ENCODE results near the gene ASCC1. TPM values are rescaled to one million over a fixed set of nuclear protein-coding genes. Genes with fewer than 3 reads are reported as not detected.

Gene ASCC1
- total RNA-seq, 4 donors from 2014 or later, result 26.8 to 37.7 (median 34.9) TPM

DNA sequence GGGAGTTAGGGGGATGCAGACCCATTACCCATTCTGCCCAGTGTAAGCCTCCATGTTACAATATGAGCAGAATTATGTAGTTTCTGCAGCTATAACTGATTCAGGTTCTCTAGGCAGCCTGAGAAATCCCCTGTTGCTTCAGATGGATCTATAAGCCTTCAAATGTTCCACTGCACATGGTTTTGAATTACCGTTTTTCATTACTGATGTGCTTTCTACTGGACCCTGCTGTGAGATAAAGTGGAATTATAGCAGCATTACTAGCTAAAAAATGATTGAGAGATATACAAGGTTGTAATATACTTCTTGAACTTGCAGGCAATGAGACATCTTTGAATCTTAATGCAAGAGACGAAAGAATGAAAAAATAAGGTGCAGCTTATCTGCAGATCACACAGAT lies 38.6 kb downstream of the ASCC1 start:
- TF ChIP-seq, protein P1, sequence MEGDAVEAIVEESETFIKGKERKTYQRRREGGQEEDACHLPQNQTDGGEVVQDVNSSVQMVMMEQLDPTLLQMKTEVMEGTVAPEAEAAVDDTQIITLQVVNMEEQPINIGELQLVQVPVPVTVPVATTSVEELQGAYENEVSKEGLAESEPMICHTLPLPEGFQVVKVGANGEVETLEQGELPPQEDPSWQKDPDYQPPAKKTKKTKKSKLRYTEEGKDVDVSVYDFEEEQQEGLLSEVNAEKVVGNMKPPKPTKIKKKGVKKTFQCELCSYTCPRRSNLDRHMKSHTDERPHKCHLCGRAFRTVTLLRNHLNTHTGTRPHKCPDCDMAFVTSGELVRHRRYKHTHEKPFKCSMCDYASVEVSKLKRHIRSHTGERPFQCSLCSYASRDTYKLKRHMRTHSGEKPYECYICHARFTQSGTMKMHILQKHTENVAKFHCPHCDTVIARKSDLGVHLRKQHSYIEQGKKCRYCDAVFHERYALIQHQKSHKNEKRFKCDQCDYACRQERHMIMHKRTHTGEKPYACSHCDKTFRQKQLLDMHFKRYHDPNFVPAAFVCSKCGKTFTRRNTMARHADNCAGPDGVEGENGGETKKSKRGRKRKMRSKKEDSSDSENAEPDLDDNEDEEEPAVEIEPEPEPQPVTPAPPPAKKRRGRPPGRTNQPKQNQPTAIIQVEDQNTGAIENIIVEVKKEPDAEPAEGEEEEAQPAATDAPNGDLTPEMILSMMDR (IDR thresholded peaks at IDR 0.05; ENCODE audit: low read depth), result no peak

DNA sequence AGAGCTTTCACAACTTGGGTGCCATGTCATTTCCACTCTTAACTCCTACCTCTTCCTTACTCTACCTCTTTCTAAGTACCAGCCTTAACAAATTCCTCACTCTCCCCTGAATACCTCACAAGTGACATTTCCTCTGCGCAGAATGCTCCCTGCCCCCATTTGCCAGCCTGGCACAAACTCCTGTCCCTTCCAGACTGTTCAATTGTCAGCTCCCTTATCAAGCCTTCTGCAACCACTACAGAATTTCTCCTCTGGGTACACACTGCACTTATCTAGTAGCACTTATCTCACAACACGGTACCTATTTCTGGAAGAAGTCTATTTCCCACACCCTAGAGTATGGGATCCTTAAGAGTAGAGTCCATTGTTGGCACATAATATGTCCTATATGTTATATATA lies 39.4 kb downstream of the ASCC1 start:
- TF ChIP-seq, protein P1 (IDR thresholded peaks at IDR 0.05; ENCODE audit: low read depth), result no peak

DNA sequence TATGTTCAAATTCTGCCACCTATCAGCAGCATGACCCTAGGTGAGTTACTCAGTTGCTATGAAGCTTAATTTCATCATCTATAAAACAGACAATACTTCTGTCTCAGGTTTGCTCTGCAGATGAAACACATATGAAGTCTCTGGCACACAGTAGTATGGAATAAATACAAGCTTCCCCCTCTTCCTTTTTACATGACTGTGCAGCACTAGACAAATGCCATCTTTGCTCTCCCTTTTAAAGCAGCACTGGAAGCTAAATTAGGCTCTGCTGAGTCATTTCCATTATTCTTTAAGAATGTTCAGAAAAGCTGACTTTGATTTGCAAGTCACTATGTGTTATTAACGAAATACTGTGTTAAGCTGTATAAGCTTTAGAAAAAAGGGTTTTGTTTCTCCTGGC lies 40.9 kb downstream of the ASCC1 start:
- TF ChIP-seq, protein P1 (IDR thresholded peaks at IDR 0.05; ENCODE audit: low read depth), result no peak

DNA sequence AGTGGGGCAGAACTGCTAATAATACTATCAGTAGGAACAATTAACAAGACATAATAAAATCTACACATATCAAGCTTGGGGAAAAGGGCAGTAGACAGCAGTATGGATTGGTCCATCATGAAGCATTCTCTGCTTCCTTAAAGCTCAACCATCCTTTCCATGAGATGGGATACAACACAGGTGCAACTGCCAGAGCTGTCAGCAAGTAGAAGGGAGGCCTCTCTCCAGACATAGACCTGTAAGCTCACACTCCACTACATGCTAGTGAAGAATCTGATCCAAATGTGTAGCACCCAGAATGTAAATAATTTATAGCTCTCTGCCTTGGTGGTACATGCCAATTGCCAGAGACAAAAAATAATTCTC lies 41.8 kb downstream of the ASCC1 start:
- TF ChIP-seq, protein P1 (IDR thresholded peaks at IDR 0.05; ENCODE audit: low read depth), result no peak

DNA sequence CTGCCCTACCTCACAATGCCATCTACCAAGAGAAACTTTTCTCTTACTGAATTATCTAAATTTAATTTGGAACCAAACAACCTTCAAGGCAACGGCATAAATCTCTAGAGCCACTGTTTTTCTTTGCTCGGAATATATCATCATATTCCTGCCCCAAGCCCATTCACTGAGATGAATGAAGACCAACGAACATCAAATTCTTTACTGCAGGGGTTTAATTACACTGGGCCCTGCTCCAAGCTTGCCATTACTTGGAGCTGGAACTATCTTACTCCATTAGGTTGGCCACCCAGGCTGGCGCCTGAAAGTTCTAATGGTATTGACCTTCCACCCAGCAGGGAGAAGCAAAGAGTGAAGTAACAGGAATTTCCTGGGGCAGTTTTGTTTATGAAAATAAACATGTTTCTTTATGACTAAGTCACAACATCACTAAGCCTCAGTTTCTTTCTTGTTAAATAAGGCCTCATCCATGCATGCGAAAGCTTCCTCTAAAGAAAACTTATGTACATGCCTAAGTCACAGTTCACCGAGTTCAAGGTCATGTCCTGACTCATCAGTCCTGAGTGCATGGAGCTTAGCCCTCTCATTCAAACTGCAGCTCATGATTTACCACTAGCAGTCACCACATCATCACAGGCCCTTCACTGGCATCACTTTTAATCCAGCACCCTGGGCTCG lies 42.3 kb downstream of the ASCC1 start:
- TF ChIP-seq, protein P1 (IDR thresholded peaks at IDR 0.05; ENCODE audit: low read depth), result no peak

DNA sequence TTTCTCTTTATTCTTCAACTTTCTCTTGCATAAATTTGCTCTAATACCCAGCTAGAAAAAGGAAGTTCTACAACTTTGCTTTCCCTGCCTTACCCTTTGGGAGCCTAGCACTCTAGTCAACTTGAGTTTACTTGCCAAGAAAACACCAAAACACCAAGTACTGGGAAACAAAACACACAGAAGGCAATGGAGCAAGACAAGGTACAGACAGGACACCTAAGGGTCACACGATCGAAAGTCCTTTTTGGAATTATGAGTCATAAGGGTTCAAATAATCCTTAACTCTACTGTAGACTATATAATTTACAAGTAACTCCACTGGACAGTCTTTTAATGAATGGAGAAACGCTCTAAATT lies 42.8 kb downstream of the ASCC1 start:
- TF ChIP-seq, protein P1 (IDR thresholded peaks at IDR 0.05; ENCODE audit: low read depth), result no peak

DNA sequence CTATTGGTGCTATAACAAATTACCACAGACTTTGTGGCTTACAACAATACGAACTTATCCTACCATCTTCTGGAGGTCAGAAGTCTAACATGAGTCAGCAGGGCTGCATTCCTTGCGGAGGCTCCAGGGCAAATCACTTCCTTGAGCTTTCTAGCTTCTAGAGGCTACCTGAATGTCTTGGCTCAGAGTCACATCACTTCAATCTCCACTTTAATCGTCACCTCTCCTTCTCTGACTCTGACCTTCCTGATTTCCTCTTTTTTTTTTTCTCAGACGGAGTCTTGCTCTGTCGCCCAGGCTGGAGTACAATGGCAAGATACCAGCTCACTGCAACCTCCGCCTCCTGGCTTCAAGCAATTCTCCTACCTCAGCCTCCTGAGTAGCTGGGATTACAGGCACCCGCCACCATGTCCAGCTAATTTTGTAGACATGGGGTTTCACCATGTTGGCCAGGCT lies 44.9 kb downstream of the ASCC1 start:
- TF ChIP-seq, protein P1 (IDR thresholded peaks at IDR 0.05; ENCODE audit: low read depth), result no peak

Measured in subcutaneous adipose tissue (tissue), 4 donors.